ENCODE data around the gene ACSM5. TPM values are rescaled to one million over a fixed set of nuclear protein-coding genes. Genes with fewer than 3 reads are reported as not detected.

Gene ACSM5
- total and polyA plus RNA-seq, 2 experiments from 2014 or later, result not detected

DNA sequence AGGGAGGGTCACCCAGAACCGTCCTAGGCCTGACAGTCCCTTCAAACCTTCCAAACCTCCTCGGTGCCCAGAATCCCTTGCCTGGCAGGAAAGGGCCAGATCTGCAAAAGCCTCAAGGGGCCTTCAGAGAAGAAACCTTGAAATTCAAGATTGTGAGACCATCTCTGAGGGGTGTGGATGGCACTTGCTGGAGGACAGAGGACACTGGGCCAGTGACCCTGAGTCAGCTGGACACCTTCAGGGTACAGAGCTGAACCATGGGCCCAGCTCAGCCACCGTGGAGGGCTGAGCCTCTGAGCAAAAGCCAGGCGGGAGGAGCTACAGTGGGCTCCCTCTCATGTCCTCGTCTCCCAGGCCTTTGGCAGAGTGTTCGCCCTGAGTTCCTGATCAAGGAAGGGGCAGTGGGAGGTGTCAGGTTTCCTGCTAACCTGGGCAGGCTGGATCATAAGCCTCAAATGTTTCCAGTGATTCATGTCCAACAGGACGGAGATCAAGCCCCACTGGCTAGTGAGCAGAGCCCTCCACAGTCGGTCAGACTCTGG, 7.8 kb upstream of the ACSM5 start:
- Histone ChIP-seq H4K20me1 (replicated peaks; ENCODE audit: insufficient read depth) (no peaks in the 10 kb centered on the region), H3K27me3 (ENCODE audit: insufficient read depth) (no peaks in the 10 kb centered on the region), H3K4me2 (no peak overlapping the region), H2AFZ (peak overlapping the region; percentile 69; the same call in 1 of the 2 replicates), H3K79me2 (replicated peaks; ENCODE audit: insufficient read depth) (no peaks in the 10 kb centered on the region), H3F3A (replicated peaks; ENCODE audit: low read depth) (no peaks in the 10 kb centered on the region), H3K4me3 (no peak overlapping the region), H3K36me3 (ENCODE audit: insufficient read depth) (no peaks in the 10 kb centered on the region), H3K4me1 (ENCODE audit: insufficient read depth) (no peaks in the 10 kb centered on the region), H3K9me2 (ENCODE audit: insufficient read depth) (0 out of 2 replicates have a peak, but pooled peaks cover 3% of the 10 kb centered on the region), H3K27ac (ENCODE audit: low read depth) (no peak overlapping the region)
- H3K4me1 Mint-ChIP-seq, result no peaks in the 10 kb centered on the region
- H3K9me3 Mint-ChIP-seq, result no peaks in the 10 kb centered on the region
- H3K4me3 Mint-ChIP-seq, result no peak overlapping the region
- DNase-seq (ENCODE audit: low spot score) (peak; percentile 6), ATAC-seq (peak; percentile 69)
- H3K36me3 Mint-ChIP-seq (ENCODE audit: low read depth), result no peaks in the 10 kb centered on the region
- peaks cover 1% of the 10 kb centered on the region for H3K27me3 Mint-ChIP-seq (ENCODE audit: insufficient read depth, low read depth, poor library complexity)
- TF ChIP-seq POLR2AphosphoS5 (IDR thresholded peaks at IDR 0.05; ENCODE audit: low read depth), result no peak
- H3K27ac Mint-ChIP-seq, result no peak overlapping the region

DNA sequence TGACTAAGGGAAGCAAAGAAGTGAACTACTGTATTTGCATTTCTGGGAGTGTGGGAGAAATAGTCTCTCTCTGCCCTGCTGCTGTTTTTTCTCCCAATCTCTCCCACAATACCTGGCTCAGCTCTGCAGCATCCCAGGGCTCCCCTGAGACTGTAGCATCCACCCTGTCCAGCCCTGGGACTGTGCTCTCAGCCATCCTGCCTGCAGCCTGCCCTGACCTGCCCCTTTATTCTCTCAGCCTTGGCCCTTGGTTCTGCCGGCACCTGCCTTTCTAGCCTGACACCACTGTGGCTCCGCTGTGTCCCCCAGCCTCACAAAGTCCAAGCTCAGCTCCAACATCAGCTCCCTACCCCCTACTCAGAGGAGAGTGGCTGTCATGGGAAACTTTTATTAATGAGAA, 6.7 kb upstream of the ACSM5 start:
- Mint-ChIP-seq H3K27ac (no peak overlapping the region; the same call in 1 of the 2 replicates), H3K4me3 (no peak overlapping the region), H3K36me3 (ENCODE audit: low read depth) (no peaks in the 10 kb centered on the region), H3K4me1 (no peaks in the 10 kb centered on the region), H3K27me3 (ENCODE audit: insufficient read depth, low read depth, poor library complexity) (peaks cover 1% of the 10 kb centered on the region), H3K9me3 (no peaks in the 10 kb centered on the region)
- no peaks in the 10 kb centered on the region for H3K4me1 ChIP-seq (ENCODE audit: insufficient read depth)
- no peaks in the 10 kb centered on the region for H3K79me2 ChIP-seq (replicated peaks; ENCODE audit: insufficient read depth)
- no peaks in the 10 kb centered on the region for H3K36me3 ChIP-seq (ENCODE audit: insufficient read depth)
- H2AFZ ChIP-seq, result no peak overlapping the region
- H3K4me2 ChIP-seq, result no peak overlapping the region
- H3K4me3 ChIP-seq, result no peak overlapping the region
- no peak for DNase-seq (ENCODE audit: low spot score)
- ATAC-seq, result no peak
- no peaks in the 10 kb centered on the region for H3K9me2 ChIP-seq (ENCODE audit: insufficient read depth)
- no peaks in the 10 kb centered on the region for H3K27me3 ChIP-seq (ENCODE audit: insufficient read depth)
- H3F3A ChIP-seq (replicated peaks; ENCODE audit: low read depth), result no peaks in the 10 kb centered on the region
- no peak overlapping the region for H3K27ac ChIP-seq (ENCODE audit: low read depth)
- H4K20me1 ChIP-seq (replicated peaks; ENCODE audit: insufficient read depth), result no peaks in the 10 kb centered on the region
- TF ChIP-seq, protein P1, sequence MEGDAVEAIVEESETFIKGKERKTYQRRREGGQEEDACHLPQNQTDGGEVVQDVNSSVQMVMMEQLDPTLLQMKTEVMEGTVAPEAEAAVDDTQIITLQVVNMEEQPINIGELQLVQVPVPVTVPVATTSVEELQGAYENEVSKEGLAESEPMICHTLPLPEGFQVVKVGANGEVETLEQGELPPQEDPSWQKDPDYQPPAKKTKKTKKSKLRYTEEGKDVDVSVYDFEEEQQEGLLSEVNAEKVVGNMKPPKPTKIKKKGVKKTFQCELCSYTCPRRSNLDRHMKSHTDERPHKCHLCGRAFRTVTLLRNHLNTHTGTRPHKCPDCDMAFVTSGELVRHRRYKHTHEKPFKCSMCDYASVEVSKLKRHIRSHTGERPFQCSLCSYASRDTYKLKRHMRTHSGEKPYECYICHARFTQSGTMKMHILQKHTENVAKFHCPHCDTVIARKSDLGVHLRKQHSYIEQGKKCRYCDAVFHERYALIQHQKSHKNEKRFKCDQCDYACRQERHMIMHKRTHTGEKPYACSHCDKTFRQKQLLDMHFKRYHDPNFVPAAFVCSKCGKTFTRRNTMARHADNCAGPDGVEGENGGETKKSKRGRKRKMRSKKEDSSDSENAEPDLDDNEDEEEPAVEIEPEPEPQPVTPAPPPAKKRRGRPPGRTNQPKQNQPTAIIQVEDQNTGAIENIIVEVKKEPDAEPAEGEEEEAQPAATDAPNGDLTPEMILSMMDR (conservative IDR thresholded peaks at IDR 0.05; ENCODE audit: low read depth in 2 of 2), result no peak
- TF ChIP-seq POLR2AphosphoS5 (IDR thresholded peaks at IDR 0.05; ENCODE audit: low read depth) (no peak), STAT1 (IDR thresholded peaks at IDR 0.05; ENCODE audit: unreplicated experiment) (no peak), ZNF331 (CRISPR knock-in tag; IDR thresholded peaks at IDR 0.05; ENCODE audit: low read depth) (no peak), JUNB (IDR thresholded peaks at IDR 0.05; ENCODE audit: unreplicated experiment) (no peak), ZNF114 (CRISPR knock-in tag; IDR thresholded peaks at IDR 0.05) (no peak), CREB1 (CRISPR knock-in tag; IDR thresholded peaks at IDR 0.05; ENCODE audit: low read depth) (no peak)
- TF ChIP-seq, protein P2, sequence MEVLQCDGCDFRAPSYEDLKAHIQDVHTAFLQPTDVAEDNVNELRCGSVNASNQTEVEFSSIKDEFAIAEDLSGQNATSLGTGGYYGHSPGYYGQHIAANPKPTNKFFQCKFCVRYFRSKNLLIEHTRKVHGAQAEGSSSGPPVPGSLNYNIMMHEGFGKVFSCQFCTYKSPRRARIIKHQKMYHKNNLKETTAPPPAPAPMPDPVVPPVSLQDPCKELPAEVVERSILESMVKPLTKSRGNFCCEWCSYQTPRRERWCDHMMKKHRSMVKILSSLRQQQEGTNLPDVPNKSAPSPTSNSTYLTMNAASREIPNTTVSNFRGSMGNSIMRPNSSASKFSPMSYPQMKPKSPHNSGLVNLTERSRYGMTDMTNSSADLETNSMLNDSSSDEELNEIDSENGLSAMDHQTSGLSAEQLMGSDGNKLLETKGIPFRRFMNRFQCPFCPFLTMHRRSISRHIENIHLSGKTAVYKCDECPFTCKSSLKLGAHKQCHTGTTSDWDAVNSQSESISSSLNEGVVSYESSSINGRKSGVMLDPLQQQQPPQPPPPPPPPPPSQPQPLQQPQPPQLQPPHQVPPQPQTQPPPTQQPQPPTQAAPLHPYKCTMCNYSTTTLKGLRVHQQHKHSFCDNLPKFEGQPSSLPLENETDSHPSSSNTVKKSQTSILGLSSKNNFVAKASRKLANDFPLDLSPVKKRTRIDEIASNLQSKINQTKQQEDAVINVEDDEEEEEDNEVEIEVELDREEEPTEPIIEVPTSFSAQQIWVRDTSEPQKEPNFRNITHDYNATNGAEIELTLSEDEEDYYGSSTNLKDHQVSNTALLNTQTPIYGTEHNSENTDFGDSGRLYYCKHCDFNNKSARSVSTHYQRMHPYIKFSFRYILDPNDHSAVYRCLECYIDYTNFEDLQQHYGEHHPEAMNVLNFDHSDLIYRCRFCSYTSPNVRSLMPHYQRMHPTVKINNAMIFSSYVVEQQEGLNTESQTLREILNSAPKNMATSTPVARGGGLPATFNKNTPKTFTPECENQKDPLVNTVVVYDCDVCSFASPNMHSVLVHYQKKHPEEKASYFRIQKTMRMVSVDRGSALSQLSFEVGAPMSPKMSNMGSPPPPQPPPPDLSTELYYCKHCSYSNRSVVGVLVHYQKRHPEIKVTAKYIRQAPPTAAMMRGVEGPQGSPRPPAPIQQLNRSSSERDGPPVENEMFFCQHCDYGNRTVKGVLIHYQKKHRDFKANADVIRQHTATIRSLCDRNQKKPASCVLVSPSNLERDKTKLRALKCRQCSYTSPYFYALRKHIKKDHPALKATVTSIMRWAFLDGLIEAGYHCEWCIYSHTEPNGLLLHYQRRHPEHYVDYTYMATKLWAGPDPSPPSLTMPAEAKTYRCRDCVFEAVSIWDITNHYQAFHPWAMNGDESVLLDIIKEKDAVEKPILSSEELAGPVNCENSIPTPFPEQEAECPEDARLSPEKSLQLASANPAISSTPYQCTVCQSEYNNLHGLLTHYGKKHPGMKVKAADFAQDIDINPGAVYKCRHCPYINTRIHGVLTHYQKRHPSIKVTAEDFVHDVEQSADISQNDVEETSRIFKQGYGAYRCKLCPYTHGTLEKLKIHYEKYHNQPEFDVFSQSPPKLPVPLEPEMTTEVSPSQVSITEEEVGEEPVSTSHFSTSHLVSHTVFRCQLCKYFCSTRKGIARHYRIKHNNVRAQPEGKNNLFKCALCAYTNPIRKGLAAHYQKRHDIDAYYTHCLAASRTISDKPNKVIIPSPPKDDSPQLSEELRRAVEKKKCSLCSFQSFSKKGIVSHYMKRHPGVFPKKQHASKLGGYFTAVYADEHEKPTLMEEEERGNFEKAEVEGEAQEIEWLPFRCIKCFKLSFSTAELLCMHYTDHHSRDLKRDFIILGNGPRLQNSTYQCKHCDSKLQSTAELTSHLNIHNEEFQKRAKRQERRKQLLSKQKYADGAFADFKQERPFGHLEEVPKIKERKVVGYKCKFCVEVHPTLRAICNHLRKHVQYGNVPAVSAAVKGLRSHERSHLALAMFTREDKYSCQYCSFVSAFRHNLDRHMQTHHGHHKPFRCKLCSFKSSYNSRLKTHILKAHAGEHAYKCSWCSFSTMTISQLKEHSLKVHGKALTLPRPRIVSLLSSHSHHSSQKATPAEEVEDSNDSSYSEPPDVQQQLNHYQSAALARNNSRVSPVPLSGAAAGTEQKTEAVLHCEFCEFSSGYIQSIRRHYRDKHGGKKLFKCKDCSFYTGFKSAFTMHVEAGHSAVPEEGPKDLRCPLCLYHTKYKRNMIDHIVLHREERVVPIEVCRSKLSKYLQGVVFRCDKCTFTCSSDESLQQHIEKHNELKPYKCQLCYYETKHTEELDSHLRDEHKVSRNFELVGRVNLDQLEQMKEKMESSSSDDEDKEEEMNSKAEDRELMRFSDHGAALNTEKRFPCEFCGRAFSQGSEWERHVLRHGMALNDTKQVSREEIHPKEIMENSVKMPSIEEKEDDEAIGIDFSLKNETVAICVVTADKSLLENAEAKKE (CRISPR knock-in tag; IDR thresholded peaks at IDR 0.05), result no peak
- TF ChIP-seq, protein P3, sequence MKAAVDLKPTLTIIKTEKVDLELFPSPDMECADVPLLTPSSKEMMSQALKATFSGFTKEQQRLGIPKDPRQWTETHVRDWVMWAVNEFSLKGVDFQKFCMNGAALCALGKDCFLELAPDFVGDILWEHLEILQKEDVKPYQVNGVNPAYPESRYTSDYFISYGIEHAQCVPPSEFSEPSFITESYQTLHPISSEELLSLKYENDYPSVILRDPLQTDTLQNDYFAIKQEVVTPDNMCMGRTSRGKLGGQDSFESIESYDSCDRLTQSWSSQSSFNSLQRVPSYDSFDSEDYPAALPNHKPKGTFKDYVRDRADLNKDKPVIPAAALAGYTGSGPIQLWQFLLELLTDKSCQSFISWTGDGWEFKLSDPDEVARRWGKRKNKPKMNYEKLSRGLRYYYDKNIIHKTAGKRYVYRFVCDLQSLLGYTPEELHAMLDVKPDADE (IDR thresholded peaks at IDR 0.05), result no peak

All from GM23338 (cell line).